OCI-LY3 (cell line): Measurements from ENCODE around the gene RAB24.

ENCODE experiments used
- H2AFZ ChIP-seq: fragments of 200-600, 300-600 bp; shearing (Covaris generic); 2 replicates; pipeline ENCODE4 v1.6.0; 2014; ENCODE audit warnings: antibody characterized with exemption, low read depth, low read length
- H3K27ac ChIP-seq: fragments of 200-600, 300-600 bp; sonication (generic); 2 replicates; pipeline ENCODE4 v1.5.1; 2014; ENCODE audit warnings: mild to moderate bottlenecking, low read length, moderate library complexity, mixed read lengths
- H3K27me3 ChIP-seq: fragments of 200-600, 300-600 bp; sonication (generic); 2 replicates; pipeline ENCODE4 v1.6.1; 2014; ENCODE audit warnings: low read depth, low read length, mixed read lengths
- H3K36me3 ChIP-seq: fragments of 200-600, 300-600 bp; sonication (generic); replicated peaks from 2 replicates; pipeline ENCODE3; 2014; ENCODE audit warnings: low read depth, low read length, mixed read lengths
- H3K4me1 ChIP-seq: fragments of 300-600, 200-600 bp; sonication (generic); 2 replicates; pipeline ENCODE4 v1.6.1; 2014; ENCODE audit warnings: low read length, mixed read lengths
- H3K4me2 ChIP-seq: fragments of 200-600, 300-600 bp; sonication (generic); 2 replicates; pipeline ENCODE4 v1.6.1; 2014; ENCODE audit warnings: low read length, mixed read lengths
- H3K4me3 ChIP-seq: fragments of 300-600, 200-600 bp; sonication (generic); 2 replicates; pipeline ENCODE4 v1.5.1; 2014; ENCODE audit warnings: antibody characterized with exemption, mild to moderate bottlenecking, low read length, moderate library complexity
- H3K79me2 ChIP-seq: fragments of 300-600, 200-600 bp; shearing (Covaris generic); 2 replicates; pipeline ENCODE4 v1.6.1; 2014; ENCODE audit warnings: mild to moderate bottlenecking, low read length, mixed read lengths
- H3K9ac ChIP-seq: fragments of 300-600, 200-600 bp; shearing (Covaris generic); 2 replicates; pipeline ENCODE4 v1.6.0; 2014; ENCODE audit warnings: mild to moderate bottlenecking, low read length, moderate library complexity
- H3K9me3 ChIP-seq: fragments of 200-600, 300-600 bp; shearing (Covaris generic); 2 replicates; pipeline ENCODE4 v1.6.1; 2014; ENCODE audit warnings: low read length, mixed read lengths; ENCODE audit not compliant: insufficient read depth
- H4K20me1 ChIP-seq: fragments of 200-600, 300-600 bp; sonication (generic); 2 replicates; pipeline ENCODE4 v1.6.1; 2016; ENCODE audit warnings: low read length, mixed read lengths; ENCODE audit not compliant: insufficient read depth
- EZH2phosphoT487 ChIP-seq: fragments of 200-600 bp; shearing (Covaris generic); IDR thresholded peaks from 2 replicates; pipeline ENCODE4 v1.6.1; 2018; ENCODE audit warnings: antibody characterized with exemption, mixed run types, low read depth
- TF ChIP-seq, protein P1 (sequence below): fragments of 200-600, 300-600 bp; sonication (generic); IDR thresholded peaks from 2 replicates; pipeline ENCODE4 v1.5.1; 2014; ENCODE audit warnings: antibody characterized with exemption, low read length, low read depth

The RAB24 gene

DNA sequence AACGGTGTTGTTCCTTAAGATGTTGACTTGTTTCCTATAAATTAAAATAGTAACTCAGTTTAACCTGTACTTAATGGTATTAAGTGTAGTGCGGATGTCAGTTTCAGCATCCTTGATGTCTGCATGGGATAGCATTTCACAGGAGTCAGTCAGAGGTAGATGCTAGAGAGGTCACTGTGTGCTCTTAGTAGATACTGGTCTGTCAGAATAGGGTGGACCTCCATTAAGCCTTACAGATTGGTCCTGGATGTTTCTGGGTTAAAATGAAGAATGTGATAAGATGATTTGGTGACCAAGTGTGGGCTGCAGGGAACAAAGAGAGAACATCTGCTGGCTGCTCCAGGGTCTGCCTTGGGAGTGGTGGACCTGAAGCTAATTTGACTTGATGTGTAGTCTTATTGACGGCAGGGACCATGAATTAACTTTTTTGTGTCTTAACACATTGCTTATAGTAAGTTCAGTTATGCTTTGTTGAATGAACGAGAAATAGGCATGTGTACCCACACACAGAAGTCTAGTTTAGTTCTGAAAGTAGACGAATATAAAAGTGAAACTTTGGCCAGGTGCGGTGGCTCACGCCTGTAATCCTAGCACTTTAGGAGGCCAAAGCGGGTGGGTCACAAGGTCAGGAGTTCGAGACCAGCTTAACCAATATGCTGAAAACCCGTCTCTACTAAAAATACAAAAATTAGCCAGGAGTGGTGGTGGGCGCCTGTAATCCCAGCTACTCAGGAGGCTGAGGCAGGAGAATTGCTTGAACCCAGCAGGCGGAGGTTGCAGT lies 12.5 kb downstream of the RAB24 start:
- Histone ChIP-seq H3K9ac (no peak overlapping the region), H3K4me3 (no peak overlapping the region), H3K4me2 (peak overlapping the region; percentile 40), H3K4me1 (peaks cover 13% of the 10 kb centered on the region), H4K20me1 (0 out of 2 replicates have a peak, but pooled peaks cover 4% of the 10 kb centered on the region), H3K9me3 (no peaks in the 10 kb centered on the region), H3K79me2 (no peaks in the 10 kb centered on the region), H3K27me3 (no peaks in the 10 kb centered on the region), H2AFZ (no peak overlapping the region), H3K27ac (peak overlapping the region; percentile 54), H3K36me3 (peaks cover 71% of the 10 kb centered on the region)
- TF ChIP-seq, protein P1, sequence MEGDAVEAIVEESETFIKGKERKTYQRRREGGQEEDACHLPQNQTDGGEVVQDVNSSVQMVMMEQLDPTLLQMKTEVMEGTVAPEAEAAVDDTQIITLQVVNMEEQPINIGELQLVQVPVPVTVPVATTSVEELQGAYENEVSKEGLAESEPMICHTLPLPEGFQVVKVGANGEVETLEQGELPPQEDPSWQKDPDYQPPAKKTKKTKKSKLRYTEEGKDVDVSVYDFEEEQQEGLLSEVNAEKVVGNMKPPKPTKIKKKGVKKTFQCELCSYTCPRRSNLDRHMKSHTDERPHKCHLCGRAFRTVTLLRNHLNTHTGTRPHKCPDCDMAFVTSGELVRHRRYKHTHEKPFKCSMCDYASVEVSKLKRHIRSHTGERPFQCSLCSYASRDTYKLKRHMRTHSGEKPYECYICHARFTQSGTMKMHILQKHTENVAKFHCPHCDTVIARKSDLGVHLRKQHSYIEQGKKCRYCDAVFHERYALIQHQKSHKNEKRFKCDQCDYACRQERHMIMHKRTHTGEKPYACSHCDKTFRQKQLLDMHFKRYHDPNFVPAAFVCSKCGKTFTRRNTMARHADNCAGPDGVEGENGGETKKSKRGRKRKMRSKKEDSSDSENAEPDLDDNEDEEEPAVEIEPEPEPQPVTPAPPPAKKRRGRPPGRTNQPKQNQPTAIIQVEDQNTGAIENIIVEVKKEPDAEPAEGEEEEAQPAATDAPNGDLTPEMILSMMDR: no peak
- no peak for TF ChIP-seq EZH2phosphoT487

GRCh38 chr5:177288191-177288590 lies 15.3 kb downstream of the RAB24 start:
- no peaks in the 10 kb centered on the region for H3K27me3 ChIP-seq
- no peak overlapping the region for H3K4me3 ChIP-seq
- peaks cover 63% of the 10 kb centered on the region for H3K36me3 ChIP-seq
- H3K4me2 ChIP-seq: no peak overlapping the region
- H3K4me1 ChIP-seq: peaks cover 13% of the 10 kb centered on the region
- TF ChIP-seq EZH2phosphoT487: no peak
- TF ChIP-seq, protein P1: no peak
- H3K79me2 ChIP-seq: no peaks in the 10 kb centered on the region
- no peak overlapping the region for H3K27ac ChIP-seq
- 0 out of 2 replicates have a peak, but pooled peaks cover 4% of the 10 kb centered on the region for H4K20me1 ChIP-seq
- H3K9ac ChIP-seq: no peak overlapping the region
- H2AFZ ChIP-seq: no peak overlapping the region
- no peaks in the 10 kb centered on the region for H3K9me3 ChIP-seq

DNA sequence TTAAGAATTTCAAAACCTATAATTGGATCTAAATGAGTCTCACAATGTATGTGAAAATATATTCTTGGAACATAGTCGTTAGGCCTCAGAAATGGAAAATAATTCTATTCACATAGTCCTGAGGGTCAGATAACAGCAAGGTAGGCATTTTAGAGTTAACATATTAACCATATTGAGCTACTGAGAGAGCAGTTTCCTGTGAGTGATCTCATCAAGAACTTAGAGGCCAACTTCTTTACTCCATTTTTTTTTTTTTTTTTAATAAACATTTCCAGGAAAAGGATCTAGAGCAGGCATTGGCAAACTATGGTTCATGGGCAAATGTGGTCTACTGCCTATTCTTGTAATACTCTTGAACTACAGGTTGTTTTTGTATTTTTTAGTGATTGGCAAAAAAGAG lies 26.6 kb downstream of the RAB24 start:
- Histone ChIP-seq H3K4me2 (no peak overlapping the region), H3K36me3 (peaks cover 49% of the 10 kb centered on the region), H3K79me2 (no peaks in the 10 kb centered on the region), H4K20me1 (no peaks in the 10 kb centered on the region), H3K27me3 (no peaks in the 10 kb centered on the region), H3K4me1 (no peaks in the 10 kb centered on the region), H3K4me3 (no peak overlapping the region), H3K9ac (no peak overlapping the region), H3K9me3 (no peaks in the 10 kb centered on the region), H2AFZ (no peak overlapping the region), H3K27ac (no peak overlapping the region)
- TF ChIP-seq EZH2phosphoT487: no peak
- TF ChIP-seq, protein P1: no peak

- no peaks in the 10 kb centered on the region for H3K9me3 ChIP-seq
- no peak overlapping the region for H3K4me2 ChIP-seq
- no peak overlapping the region for H3K27ac ChIP-seq
- H3K79me2 ChIP-seq: no peaks in the 10 kb centered on the region
- H4K20me1 ChIP-seq: no peaks in the 10 kb centered on the region
- H3K9ac ChIP-seq: no peak overlapping the region
- no peaks in the 10 kb centered on the region for H3K27me3 ChIP-seq
- H3K4me3 ChIP-seq: no peak overlapping the region
- TF ChIP-seq EZH2phosphoT487: no peak
- TF ChIP-seq, protein P1: no peak
- H2AFZ ChIP-seq: no peak overlapping the region
- peaks cover 50% of the 10 kb centered on the region for H3K36me3 ChIP-seq
- H3K4me1 ChIP-seq: no peaks in the 10 kb centered on the region
Measured at GRCh38 chr5:177275883-177276282, 27.6 kb downstream of the RAB24 start.
